Fibroblast of lung (primary cell): ENCODE measurements around the gene GABBR2. TPM values are rescaled to one million over a fixed set of nuclear protein-coding genes. Genes with fewer than 3 reads are reported as not detected.

Experiments used
- DNase-seq, 2 donors: peaks; one replicate each; pipeline versions ENCODE4 v3.0.0 to v3.0.0-alpha.2; 2010; ENCODE audit warnings: low read depth in 2 of 2
- H2AFZ ChIP-seq: 2 replicates; pipeline ENCODE4 v1.5.1; 2012; ENCODE audit warnings: low read length, control low read depth, inconsistent platforms
- H3K27ac ChIP-seq: 2 replicates; pipeline ENCODE4 v1.5.1; 2011; ENCODE audit warnings: low read length, control low read depth; ENCODE audit not compliant: insufficient read depth
- H3K27me3 ChIP-seq: 2 replicates; pipeline ENCODE4 v1.5.1; 2011; ENCODE audit warnings: mild to moderate bottlenecking, low read length; ENCODE audit not compliant: control insufficient read depth, insufficient read depth
- H3K36me3 ChIP-seq: 2 replicates; pipeline ENCODE4 v1.5.1; 2011; ENCODE audit warnings: low read length; ENCODE audit not compliant: control insufficient read depth, insufficient read depth
- H3K4me1 ChIP-seq: 2 replicates; pipeline ENCODE4 v1.5.1; 2011; ENCODE audit warnings: low read length; ENCODE audit not compliant: control insufficient read depth, insufficient read depth; ENCODE audit errors: extremely low read depth
- H3K4me2 ChIP-seq: 2 replicates; pipeline ENCODE4 v1.5.1; 2011; ENCODE audit warnings: low read length, control low read depth; ENCODE audit not compliant: insufficient read depth; ENCODE audit errors: extremely low read depth
- H3K4me3 ChIP-seq, 4 experiments: fragments of 200-600 bp in 1 of 4; sonication (generic) in 1 of 4; replicated peaks in 1 of 4; 2 replicates each; pipeline ENCODE4 v1.5.1; 2011 to 2016; ENCODE audit warnings: low read length in 4 of 4, low read depth in 3 of 4, mild to moderate bottlenecking in 3 of 4, control low read depth in 2 of 4, inconsistent platforms in 1 of 4, mixed read lengths in 1 of 4; ENCODE audit not compliant: insufficient read depth in 1 of 4; ENCODE audit errors: control extremely low read depth in 1 of 4
- H3K79me2 ChIP-seq: 2 replicates; pipeline ENCODE4 v1.5.1; 2012; ENCODE audit warnings: mild to moderate bottlenecking, low read length, inconsistent platforms; ENCODE audit not compliant: control insufficient read depth, insufficient read depth
- H3K9ac ChIP-seq: 2 replicates; pipeline ENCODE4 v1.5.1; 2011; ENCODE audit warnings: mild to moderate bottlenecking, low read length, control low read depth; ENCODE audit not compliant: insufficient read depth
- H3K9me3 ChIP-seq: 2 replicates; pipeline ENCODE4 v1.5.1; 2012; ENCODE audit warnings: low read depth, low read length; ENCODE audit not compliant: control insufficient read depth, insufficient read depth
- H4K20me1 ChIP-seq: 2 replicates; pipeline ENCODE4 v1.5.1; 2011; ENCODE audit warnings: low read length; ENCODE audit not compliant: control insufficient read depth, insufficient read depth; ENCODE audit errors: extremely low read depth
- CTCF ChIP-seq, 2 donors: IDR thresholded peaks in 1 of 2; conservative IDR thresholded peaks in 1 of 2; 1 replicate in 1 of 2; 2 replicates in 1 of 2; pipeline ENCODE4 v1.5.1; 2011 to 2012; ENCODE audit warnings: low read length in 2 of 2, control low read depth in 1 of 2, inconsistent platforms in 1 of 2, low read depth in 1 of 2, mild to moderate bottlenecking in 1 of 2
- EZH2 ChIP-seq: IDR thresholded peaks from 2 replicates; pipeline ENCODE4 v1.5.1; 2012; ENCODE audit warnings: low read length, control low read depth, mild to moderate bottlenecking; ENCODE audit errors: missing control alignments
- polyA plus RNA-seq, 2 donors: library from polyadenylated mRNA; depleted of rRNA in 1 of 2; stranded (reverse) in 1 of 2; unstranded in 1 of 2; fragments of >200 nt; gene quantifications; 2 replicates each; pipeline ENCODE4 v1.2.1, GENCODE V29; 2011 to 2012; ENCODE audit warnings: missing spikeins in 1 of 2
- total RNA-seq: library from RNA; depleted of rRNA; stranded (reverse); fragments of >200 nt; gene quantifications from 2 replicates; pipeline ENCODE4 v1.2.1, GENCODE V29; 2014

GABBR2 gene
- total and polyA plus RNA-seq, 2 donors (not counting 1 experiment from before 2014, with no cell fraction given): 0.32 to 0.33 TPM

DNA sequence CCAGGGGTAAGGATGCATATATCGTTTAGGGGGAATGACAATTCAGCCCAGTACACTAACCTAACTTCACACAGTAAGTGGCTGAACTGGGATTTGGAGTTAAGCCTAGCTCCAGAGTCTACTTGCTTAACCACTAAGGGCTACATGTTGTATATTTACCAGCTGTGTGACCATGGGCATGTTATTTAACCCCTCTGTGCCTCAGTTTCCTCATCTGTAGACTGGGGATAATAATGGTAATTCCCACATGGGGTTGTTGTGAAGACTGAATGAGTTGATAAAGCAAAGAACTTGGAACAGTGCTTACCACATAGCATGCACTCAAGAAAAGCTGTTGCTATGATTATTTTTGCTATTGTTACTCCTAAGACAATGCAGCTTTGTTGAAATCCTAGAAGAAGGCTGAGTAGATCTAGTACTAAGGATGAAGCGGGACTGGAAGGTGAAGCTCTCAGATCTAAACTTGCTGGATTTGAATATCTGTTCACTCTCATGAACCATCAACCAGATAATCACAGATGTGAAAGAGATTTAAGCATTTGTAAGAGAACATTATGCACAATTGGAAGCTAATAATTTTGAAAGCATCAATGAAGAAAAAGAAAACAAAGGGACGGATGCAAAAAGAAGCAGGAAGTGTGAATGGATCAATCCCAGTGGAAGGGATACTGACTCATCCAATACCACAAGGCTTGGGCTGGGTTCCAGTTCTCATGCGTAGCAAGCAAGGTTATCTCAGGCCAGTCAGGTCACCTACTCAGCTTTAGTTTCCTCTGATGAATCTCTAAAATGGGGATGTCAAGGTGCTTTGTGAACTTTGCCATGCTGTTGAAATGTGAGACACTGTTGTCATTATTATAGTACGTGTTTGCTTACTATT is 374.8 kb downstream of the GABBR2 start:
- no peak overlapping the region for H3K9ac ChIP-seq
- peak; percentile 81 to 87 for DNase-seq

DNA sequence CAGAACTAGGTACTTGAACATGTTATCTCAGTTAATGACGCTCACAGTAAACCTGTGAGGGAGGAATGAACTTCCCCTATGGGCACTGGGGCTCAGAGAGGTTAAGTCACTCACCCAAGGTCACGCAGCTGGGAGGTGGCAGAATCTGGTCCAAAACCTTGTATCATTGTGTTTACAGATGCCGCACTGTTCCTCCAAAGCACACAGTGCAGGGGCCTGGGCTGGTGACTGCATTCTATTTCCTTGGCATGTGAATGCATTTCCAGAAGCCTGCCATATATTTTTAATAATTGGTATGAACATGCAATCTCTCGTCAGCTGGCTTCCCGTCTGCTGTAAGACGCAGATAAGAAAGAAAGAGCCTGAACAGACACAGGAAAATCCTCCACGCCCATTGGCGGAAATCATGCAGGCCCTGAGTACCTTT is 376.3 kb downstream of the GABBR2 start:
- Histone ChIP-seq H3K9ac (no peak overlapping the region), H3K9me3 (no peaks in the 10 kb centered on the region), H3K4me1 (peaks cover 7% of the 10 kb centered on the region), H3K27ac (no peak overlapping the region), H2AFZ (no peak overlapping the region), H3K4me3 (no peak overlapping the region), H3K4me2 (no peak overlapping the region), H3K79me2 (no peaks in the 10 kb centered on the region), H3K36me3 (no peaks in the 10 kb centered on the region), H4K20me1 (no peaks in the 10 kb centered on the region), H3K27me3 (no peaks in the 10 kb centered on the region)
- peak in 1 of 2 donors; percentile 17 for DNase-seq
- TF ChIP-seq CTCF (conservative IDR thresholded peaks at IDR 0.05 in 1 of 2, IDR thresholded peaks at IDR 0.05 in 1 of 2; ENCODE audit: low read depth in 1 of 2, low read length in 2 of 2) (no peak), EZH2 (no peak)

More for the DNA sequence above, 374.8 kb downstream of the GABBR2 start:
- H2AFZ ChIP-seq: no peak overlapping the region
- peak overlapping the region; percentile 33 for H3K4me2 ChIP-seq
- TF ChIP-seq EZH2 (no peak), CTCF (conservative IDR thresholded peaks at IDR 0.05 in 1 of 2, IDR thresholded peaks at IDR 0.05 in 1 of 2; ENCODE audit: low read depth in 1 of 2, low read length in 2 of 2) (no peak)
- peaks cover 7% of the 10 kb centered on the region for H3K4me1 ChIP-seq
- no peaks in the 10 kb centered on the region for H3K9me3 ChIP-seq
- no peaks in the 10 kb centered on the region for H3K36me3 ChIP-seq
- H4K20me1 ChIP-seq: no peaks in the 10 kb centered on the region
- no peak overlapping the region for H3K4me3 ChIP-seq
- no peaks in the 10 kb centered on the region for H3K79me2 ChIP-seq
- no peaks in the 10 kb centered on the region for H3K27me3 ChIP-seq
- H3K27ac ChIP-seq: no peak overlapping the region

- Histone ChIP-seq H3K4me1 (peaks cover 7% of the 10 kb centered on the region), H3K27me3 (no peaks in the 10 kb centered on the region), H3K27ac (no peak overlapping the region), H3K4me2 (no peak overlapping the region), H4K20me1 (no peaks in the 10 kb centered on the region), H2AFZ (no peak overlapping the region), H3K9me3 (no peaks in the 10 kb centered on the region), H3K9ac (no peak overlapping the region), H3K36me3 (no peaks in the 10 kb centered on the region), H3K4me3 (no peak overlapping the region), H3K79me2 (no peaks in the 10 kb centered on the region)
- no peak for TF ChIP-seq EZH2
- peak in 1 of 2 donors; percentile 15 for DNase-seq
Measured at GRCh38 chr9:98331536-98332259, 377.0 kb downstream of the GABBR2 start.
